Spleen (tissue), 11 donors: ENCODE results near the gene DIDO1. TPM values are rescaled to one million over a fixed set of nuclear protein-coding genes. Genes with fewer than 3 reads are reported as not detected.

Experiments used
- DNase-seq: peaks from one replicate; pipeline ENCODE4 v3.0.0-alpha.2; 2020
- H3K27ac ChIP-seq, 8 donors: fragments of 200-600 bp; sonication (generic) in 7 of 8; 1 replicate in 4 of 8; 2 replicates in 4 of 8; pipeline versions ENCODE4 v1.5.0 to v1.8.0; 2016 to 2021; ENCODE audit warnings: inconsistent platforms in 4 of 8, mild to moderate bottlenecking in 4 of 8, moderate library complexity in 1 of 8
- H3K27me3 ChIP-seq, 7 donors: fragments of 200-600 bp; sonication (generic) in 6 of 7; replicated peaks in 1 of 7; 1 replicate in 4 of 7; 2 replicates in 3 of 7; pipeline versions ENCODE4 v1.5.0 to v1.8.0; 2016 to 2021; ENCODE audit warnings: inconsistent platforms in 3 of 7, mild to moderate bottlenecking in 1 of 7
- H3K36me3 ChIP-seq, 6 donors: fragments of 200-600 bp; sonication (generic) in 5 of 6; 1 replicate in 4 of 6; 2 replicates in 2 of 6; pipeline versions ENCODE4 v1.5.0 to v1.8.0; 2016 to 2021; ENCODE audit warnings: inconsistent platforms in 2 of 6
- H3K4me1 ChIP-seq, 6 donors: fragments of 200-600 bp; sonication (generic) in 5 of 6; 1 replicate in 3 of 6; 2 replicates in 3 of 6; pipeline versions ENCODE4 v1.5.0 to v1.8.0; 2016 to 2021; ENCODE audit warnings: inconsistent platforms in 3 of 6
- H3K4me3 ChIP-seq, 8 donors: fragments of 200-600 bp; sonication (generic) in 7 of 8; 1 replicate in 4 of 8; 2 replicates in 4 of 8; pipeline versions ENCODE4 v1.5.0 to v1.8.0; 2016 to 2021; ENCODE audit warnings: inconsistent platforms in 4 of 8, mild to moderate bottlenecking in 4 of 8, moderate library complexity in 2 of 8
- H3K9me3 ChIP-seq, 8 donors: fragments of 200-600 bp; sonication (generic) in 7 of 8; 1 replicate in 4 of 8; 2 replicates in 4 of 8; pipeline versions ENCODE4 v1.5.0 to v1.8.0; 2016 to 2021; ENCODE audit warnings: inconsistent platforms in 4 of 8
- CTCF ChIP-seq, 11 experiments: fragments of 200-600 bp in 7 of 11; fragments of 450-650 bp in 4 of 11; sonication (generic) in 4 of 11; IDR thresholded peaks in 8 of 11; conservative IDR thresholded peaks in 3 of 11; 1 replicate in 7 of 11; 2 replicates in 4 of 11; pipeline versions ENCODE4 v1.4.0 to v1.8.0; 2016 to 2021; ENCODE audit warnings: antibody characterized with exemption in 11 of 11, inconsistent platforms in 4 of 11, mild to moderate bottlenecking in 1 of 11
- POLR2A ChIP-seq, 3 donors: fragments of 450-650 bp; IDR thresholded peaks; one replicate each; pipeline ENCODE4 v1.5.1; 2017; ENCODE audit warnings: antibody characterized with exemption in 3 of 3, mild to moderate bottlenecking in 1 of 3
- POLR2AphosphoS5 ChIP-seq, 3 donors: sonication (generic); formaldehyde crosslinking; IDR thresholded peaks; one replicate each; pipeline ENCODE4 v1.5.1; 2017; ENCODE audit warnings: antibody characterized with exemption in 3 of 3
- WGBS, 5 donors: extraction: QIAGEN DNeasy Blood & Tissue Kit in 3 of 5; methylation state at CpG; one replicate each; pipeline versions ENCODE4 v1.1.5 to v1.1.7; 2013 to 2018; 5-methylcytosine and 5-hydroxymethylcytosine counted together
- intact Hi-C: fragments of 100-400 bp; cut with DNase I; formaldehyde crosslinking; loops from one replicate; pipeline ENCODE4 v1.15.0; 2023; ENCODE audit warnings: low total_unique reads
- polyA plus RNA-seq, 3 donors: library from polyadenylated mRNA; stranded (reverse); fragments of 200-250 nt; gene quantifications; one replicate each; pipeline ENCODE4 v1.2.1, GENCODE V29; 2013
- total RNA-seq, 7 donors: library from RNA; depleted of rRNA in 3 of 7; stranded (reverse); fragments of >200 nt in 3 of 7; fragmentation: NEBNext Ultra II Directional in 4 of 7; extraction: Animal tissue kit (Norgen Biotek cat#: 25700) in 4 of 7; gene quantifications; one replicate each; pipeline versions ENCODE4 v1.1.0 to v1.2.1, GENCODE V29; 2016 to 2021
- donor health status: healthy with polysubstance abuse.
- donor health status: DM: no; HTN: no; CAD: no; lungs with moderate emphysema.
- donor health status: DM: no; HTN: no; CAD: no.
- donor health status: Bipolar disorder and iron deficiency.
- donor health status: healthy.
- donor health status: DM: no; HTN: no; CAD: no.
- donor health status: DM: yes; HTN: yes; CAD: no.

DIDO1 gene
- total and polyA plus RNA-seq, 10 donors, result 17.4 to 79.6 (median 66.9) TPM

- Histone ChIP-seq H3K4me1 (peaks cover 7 to 32% (median 19%) of the 10 kb centered on the region in 6 donors), H3K4me3 (peak overlapping the region in 7 of 8 donors; percentile 33 to 82 (median 44)), H3K9me3 (no peaks in the 10 kb centered on the region), H3K27ac (peak overlapping the region in 2 of 8 donors; percentile 56 to 69), H3K36me3 (peaks cover 0 to 14% (median 9%) of the 10 kb centered on the region in 6 donors), H3K27me3 (peaks cover 0 to 7% (median 0%) of the 10 kb centered on the region in 7 donors)
- 0 to 5% (median 2%) methylated on average over 21 to 129 of the region's 129 CpGs for WGBS, 5 donors
- TF ChIP-seq POLR2A (IDR thresholded peaks at IDR 0.05) (no peak), CTCF (IDR thresholded peaks at IDR 0.05 in 8 of 11, conservative IDR thresholded peaks at IDR 0.05 in 3 of 11) (no peak), POLR2AphosphoS5 (IDR thresholded peaks at IDR 0.05) (no peak)
- intact Hi-C loops, result no loop called here
- DNase-seq, result peak; percentile 91
Measured at GRCh38 chr20:62860924-62861691, 65.2 kb downstream of the DIDO1 start.

GRCh38 chr20:62860391-62860923, 65.8 kb downstream of the DIDO1 start:
- 23 to 47% (median 25%) methylated on average over 4 to 24 of the region's 24 CpGs for WGBS, 5 donors

DNA sequence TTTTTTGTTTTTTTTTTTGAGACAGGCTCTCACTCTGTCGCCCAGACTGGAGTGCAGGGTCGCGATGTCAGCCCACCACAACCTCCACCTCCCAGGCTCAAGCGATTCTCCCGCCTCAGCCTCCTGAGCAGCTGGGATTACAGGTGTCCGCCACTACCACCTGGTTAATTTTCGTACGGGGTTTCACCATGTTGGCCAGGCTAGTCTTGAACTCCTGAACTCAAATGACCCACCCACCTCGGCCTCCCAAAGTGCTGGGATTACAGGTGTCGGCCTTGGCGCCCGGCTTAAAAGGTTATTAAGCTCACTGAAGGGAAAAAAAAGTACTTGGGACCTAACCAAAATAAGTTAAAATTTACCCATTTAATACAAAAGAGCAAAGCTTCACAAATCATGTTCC, 66.6 kb downstream of the DIDO1 start:
- 93 to 95% (median 94%) methylated on average over 12 of the region's 12 CpGs for WGBS, 5 donors
- DNase-seq, result no peak
- no peaks in the 10 kb centered on the region for H3K9me3 ChIP-seq
- H3K36me3 ChIP-seq, result peaks cover 0 to 27% (median 10%) of the 10 kb centered on the region in 6 donors
- H3K4me3 ChIP-seq, result peak overlapping the region in 1 of 8 donors; percentile 82
- peaks cover 7 to 32% (median 19%) of the 10 kb centered on the region in 6 donors for H3K4me1 ChIP-seq
- TF ChIP-seq POLR2AphosphoS5 (IDR thresholded peaks at IDR 0.05), result no peak
- no peak for TF ChIP-seq CTCF (IDR thresholded peaks at IDR 0.05 in 8 of 11, conservative IDR thresholded peaks at IDR 0.05 in 3 of 11)
- no peak for TF ChIP-seq POLR2A (IDR thresholded peaks at IDR 0.05)
- H3K27ac ChIP-seq, result no peak overlapping the region
- H3K27me3 ChIP-seq, result peaks cover 0 to 7% (median 0%) of the 10 kb centered on the region in 7 donors
- intact Hi-C loops, result no loop called here

More at GRCh38 chr20:62860391-62860923, 65.8 kb downstream of the DIDO1 start:
- H3K9me3 ChIP-seq, result no peaks in the 10 kb centered on the region
- TF ChIP-seq POLR2AphosphoS5 (IDR thresholded peaks at IDR 0.05) (no peak), CTCF (IDR thresholded peaks at IDR 0.05 in 8 of 11, conservative IDR thresholded peaks at IDR 0.05 in 3 of 11) (no peak), POLR2A (IDR thresholded peaks at IDR 0.05) (no peak)
- peaks cover 0 to 7% (median 0%) of the 10 kb centered on the region in 7 donors for H3K27me3 ChIP-seq
- peak; percentile 83 for DNase-seq
- peaks cover 0 to 20% (median 10%) of the 10 kb centered on the region in 6 donors for H3K36me3 ChIP-seq
- intact Hi-C loops, result no loop called here
- H3K4me3 ChIP-seq, result peak overlapping the region; percentile 1 to 82 (median 28)
- H3K4me1 ChIP-seq, result peaks cover 7 to 32% (median 19%) of the 10 kb centered on the region in 6 donors
- H3K27ac ChIP-seq, result no peak overlapping the region
